ENCODE results near the gene CNTN5.

CNTN5 gene

GRCh38 chr11:99419991-99420390 is 399.2 kb downstream of the CNTN5 start:
- no peak for DNase-seq
- TF ChIP-seq GATA1 (IDR thresholded peaks at IDR 0.05; ENCODE audit: low read depth, low read length), result no peak
- TF ChIP-seq POLR2A (IDR thresholded peaks at IDR 0.05; ENCODE audit: low read length), result no peak

GRCh38 chr11:99422581-99423427 is 402.1 kb downstream of the CNTN5 start:
- TF ChIP-seq POLR2A (IDR thresholded peaks at IDR 0.05; ENCODE audit: low read length), result no peak
- DNase-seq, result no peak

- TF ChIP-seq POLR2A (IDR thresholded peaks at IDR 0.05; ENCODE audit: low read length) (no peak), GATA1 (IDR thresholded peaks at IDR 0.05; ENCODE audit: low read depth, low read length) (no peak)
- no peak for DNase-seq
These were observed 402.8 kb downstream of the CNTN5 start for GRCh38 chr11:99423428-99423983.

- no peak for DNase-seq
- TF ChIP-seq GATA1 (IDR thresholded peaks at IDR 0.05; ENCODE audit: low read depth, low read length), result no peak
- TF ChIP-seq POLR2A (IDR thresholded peaks at IDR 0.05; ENCODE audit: low read length), result no peak
These were observed 403.8 kb downstream of the CNTN5 start for GRCh38 chr11:99424313-99425084.

- TF ChIP-seq POLR2A (IDR thresholded peaks at IDR 0.05; ENCODE audit: low read length), result no peak
- TF ChIP-seq GATA1 (IDR thresholded peaks at IDR 0.05; ENCODE audit: low read depth, low read length), result no peak
- no peak for DNase-seq
These were observed 404.8 kb downstream of the CNTN5 start for GRCh38 chr11:99425596-99425995.

- no peak for DNase-seq
- TF ChIP-seq POLR2A (IDR thresholded peaks at IDR 0.05; ENCODE audit: low read length) (no peak), GATA1 (IDR thresholded peaks at IDR 0.05; ENCODE audit: low read depth, low read length) (no peak)
These were observed 411.9 kb downstream of the CNTN5 start for GRCh38 chr11:99432677-99433076.

GRCh38 chr11:99443276-99443675 is 422.5 kb downstream of the CNTN5 start:
- TF ChIP-seq GATA1 (IDR thresholded peaks at IDR 0.05; ENCODE audit: low read depth, low read length) (no peak), POLR2A (IDR thresholded peaks at IDR 0.05; ENCODE audit: low read length) (no peak)
- no peak for DNase-seq

GRCh38 chr11:99446400-99446799 is 425.7 kb downstream of the CNTN5 start:
- DNase-seq, result no peak
- TF ChIP-seq POLR2A (IDR thresholded peaks at IDR 0.05; ENCODE audit: low read length) (no peak), GATA1 (IDR thresholded peaks at IDR 0.05; ENCODE audit: low read depth, low read length) (no peak)

GRCh38 chr11:99449345-99449744 is 428.6 kb downstream of the CNTN5 start:
- TF ChIP-seq GATA1 (IDR thresholded peaks at IDR 0.05; ENCODE audit: low read depth, low read length) (no peak), POLR2A (IDR thresholded peaks at IDR 0.05; ENCODE audit: low read length) (no peak)
- no peak for DNase-seq

GRCh38 chr11:99452075-99452474 is 431.3 kb downstream of the CNTN5 start:
- no peak for TF ChIP-seq POLR2A (IDR thresholded peaks at IDR 0.05; ENCODE audit: low read length)
- no peak for TF ChIP-seq GATA1 (IDR thresholded peaks at IDR 0.05; ENCODE audit: low read depth, low read length)
- DNase-seq, result no peak

GRCh38 chr11:99461913-99462312 is 441.2 kb downstream of the CNTN5 start:
- DNase-seq, result no peak
- no peak for TF ChIP-seq POLR2A (IDR thresholded peaks at IDR 0.05; ENCODE audit: low read length)
- no peak for TF ChIP-seq GATA1 (IDR thresholded peaks at IDR 0.05; ENCODE audit: low read depth, low read length)

GRCh38 chr11:99464985-99465384 is 444.2 kb downstream of the CNTN5 start:
- TF ChIP-seq GATA1 (IDR thresholded peaks at IDR 0.05; ENCODE audit: low read depth, low read length), result no peak
- TF ChIP-seq POLR2A (IDR thresholded peaks at IDR 0.05; ENCODE audit: low read length), result no peak
- no peak for DNase-seq

- no peak for DNase-seq
These were observed 468.8 kb downstream of the CNTN5 start for GRCh38 chr11:99489581-99489980.

GRCh38 chr11:99494065-99494464 is 473.3 kb downstream of the CNTN5 start:
- no peak for DNase-seq
- TF ChIP-seq GATA1 (IDR thresholded peaks at IDR 0.05; ENCODE audit: low read depth, low read length), result no peak
- TF ChIP-seq POLR2A (IDR thresholded peaks at IDR 0.05; ENCODE audit: low read length), result no peak

More at GRCh38 chr11:99489581-99489980, 468.8 kb downstream of the CNTN5 start:
- TF ChIP-seq POLR2A (IDR thresholded peaks at IDR 0.05; ENCODE audit: low read length) (no peak), GATA1 (IDR thresholded peaks at IDR 0.05; ENCODE audit: low read depth, low read length) (no peak)
